HCEC 1CT (cell line): ENCODE measurements around the gene CCDC63.
"Not testable (repeated sequence)": the region's sequence is repeated elsewhere in the genome, so short reads cannot be mapped to it uniquely, and the experiment has no call there.

ENCODE experiments used
- DNase-seq: peaks from one replicate; pipeline ENCODE4 v3.0.0-alpha.2; 2017

The CCDC63 gene

DNA sequence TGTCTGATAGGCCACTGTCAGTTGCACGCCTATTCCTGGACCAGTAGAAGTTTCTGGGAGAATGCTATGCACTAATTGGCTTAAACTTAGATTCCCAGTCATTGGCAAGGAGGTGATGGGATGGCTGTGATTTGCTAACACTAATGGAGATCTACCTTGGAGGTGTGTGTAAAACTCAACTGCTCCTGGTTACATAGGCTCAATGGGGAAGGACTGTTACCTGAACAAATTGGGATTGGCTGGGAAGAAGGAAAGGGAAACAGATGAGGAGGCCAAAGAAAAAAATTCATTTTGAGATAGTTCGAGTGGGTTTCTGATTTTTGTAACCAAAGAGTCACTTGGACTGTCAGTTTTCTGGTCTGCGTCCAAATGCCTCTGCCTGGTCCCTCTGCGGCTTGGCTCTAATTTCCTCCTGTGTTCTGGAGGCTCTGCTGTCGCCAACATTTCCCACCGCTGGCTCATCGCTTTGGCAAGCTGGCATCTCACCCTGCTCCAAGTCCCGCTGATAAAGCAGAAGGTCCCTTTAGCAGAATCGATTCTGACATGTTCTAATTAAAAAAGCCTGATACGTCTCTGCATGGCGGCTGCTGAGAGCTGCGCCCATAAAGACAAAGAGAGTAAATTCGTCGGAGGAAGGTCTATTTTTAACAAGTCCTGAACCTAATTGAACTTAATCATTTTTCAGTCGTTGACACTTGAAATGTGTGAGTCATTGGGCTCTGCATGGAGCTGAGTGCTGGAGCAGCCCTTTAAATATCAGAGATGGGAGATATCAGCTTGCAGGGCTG lies 2.0 kb upstream of the CCDC63 start:
- peak; percentile 34 for DNase-seq

DNA sequence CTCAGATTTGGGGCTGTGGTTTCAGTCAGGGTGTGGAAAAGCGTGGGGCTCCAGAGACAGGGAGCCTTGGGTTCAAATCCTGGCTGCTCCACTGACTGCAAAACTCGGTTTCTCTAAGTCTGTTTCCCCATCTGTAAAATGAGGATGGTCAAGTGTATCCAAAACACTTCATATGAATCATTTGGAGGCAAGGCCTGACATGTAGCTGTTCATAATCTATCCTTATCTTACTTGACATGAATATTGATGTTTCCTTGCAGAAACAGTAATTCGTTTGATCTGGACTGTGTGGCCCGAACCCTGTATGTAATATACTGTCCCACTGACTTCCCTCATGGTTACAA lies 1.5 kb upstream of the CCDC63 start:
- DNase-seq = no peak

DNA sequence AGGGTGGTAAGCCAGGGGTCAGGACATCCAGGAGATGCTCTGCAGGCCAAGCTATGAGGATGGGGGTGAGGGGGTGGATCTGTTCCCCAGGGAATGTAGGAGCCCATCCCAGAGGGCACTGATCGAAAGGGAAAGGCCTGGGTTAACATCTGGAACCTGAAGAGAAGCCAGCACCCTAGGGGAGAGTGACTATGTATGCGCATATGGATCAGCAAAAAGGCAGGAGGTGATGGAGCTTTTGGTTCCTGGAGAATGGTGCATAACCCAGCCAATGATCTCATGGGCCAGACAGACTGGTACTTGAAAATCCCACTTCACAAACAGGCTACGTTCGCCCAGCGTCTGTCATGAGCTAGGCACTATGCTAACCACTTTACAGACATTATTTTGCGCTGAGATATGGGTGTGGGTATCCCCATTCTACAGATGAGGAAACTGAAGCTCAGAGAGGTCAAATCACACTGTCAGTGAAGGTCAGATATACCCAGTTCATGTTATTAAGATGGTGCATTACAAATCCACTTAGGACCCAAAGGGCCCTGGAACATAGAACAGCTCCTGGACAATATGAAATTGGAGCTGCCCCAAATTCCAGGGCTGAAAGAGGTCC lies 1.6 kb downstream of the CCDC63 start:
- DNase-seq = no peak

- no peak for DNase-seq
Observed at GRCh38 chr12:110849221-110849620, 2.4 kb downstream of the CCDC63 start.

DNA sequence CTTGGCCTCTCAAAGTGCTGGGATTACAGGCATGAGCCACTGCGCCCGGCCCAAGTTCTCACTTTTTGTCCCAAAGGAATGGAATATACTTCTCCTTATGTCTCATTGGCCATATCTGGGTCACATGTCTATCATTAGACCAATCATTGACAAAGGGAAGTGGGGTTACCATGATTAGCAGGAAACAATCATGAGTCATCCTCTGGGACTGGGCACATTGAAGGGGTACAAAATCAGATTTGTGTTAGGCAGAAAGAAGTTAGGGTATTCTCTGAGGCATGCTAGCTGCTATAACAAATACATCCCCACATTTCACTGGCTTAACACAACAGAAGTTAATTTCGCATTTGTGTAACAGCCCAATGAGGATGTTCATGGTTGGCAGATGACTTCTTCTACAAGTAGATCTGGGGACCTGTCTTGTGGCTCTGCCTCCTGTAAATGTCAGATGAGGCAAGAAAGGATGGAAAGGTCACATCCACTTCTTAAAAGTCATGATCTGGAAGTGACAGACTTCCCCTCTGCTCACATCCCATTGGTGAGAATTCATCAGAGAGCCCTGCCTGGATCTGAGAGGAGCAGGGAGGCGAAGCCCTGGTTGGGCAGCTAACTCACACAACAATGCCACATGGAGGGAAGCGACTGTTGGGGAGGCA lies 3.1 kb downstream of the CCDC63 start:
- DNase-seq = no peak

DNA sequence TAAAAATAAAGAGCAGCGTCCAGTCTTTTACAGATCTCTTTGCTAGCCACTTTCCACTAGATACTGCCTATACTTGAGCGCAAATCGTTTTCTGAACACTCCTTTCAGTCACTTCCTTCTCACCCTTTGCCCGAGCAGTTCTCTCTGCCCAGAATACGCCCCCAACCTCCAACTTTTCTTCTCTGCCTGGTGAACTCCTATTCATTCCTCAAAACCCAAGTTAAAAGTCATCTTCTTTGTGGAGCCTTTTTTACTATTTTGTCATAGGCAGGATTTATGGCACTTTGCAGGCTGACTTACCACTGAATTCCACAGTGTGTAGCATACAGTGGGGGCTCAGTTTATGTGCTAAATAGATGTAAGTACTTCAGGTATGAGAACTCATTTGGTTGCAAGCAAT lies 4.0 kb downstream of the CCDC63 start:
- no peak for DNase-seq

DNA sequence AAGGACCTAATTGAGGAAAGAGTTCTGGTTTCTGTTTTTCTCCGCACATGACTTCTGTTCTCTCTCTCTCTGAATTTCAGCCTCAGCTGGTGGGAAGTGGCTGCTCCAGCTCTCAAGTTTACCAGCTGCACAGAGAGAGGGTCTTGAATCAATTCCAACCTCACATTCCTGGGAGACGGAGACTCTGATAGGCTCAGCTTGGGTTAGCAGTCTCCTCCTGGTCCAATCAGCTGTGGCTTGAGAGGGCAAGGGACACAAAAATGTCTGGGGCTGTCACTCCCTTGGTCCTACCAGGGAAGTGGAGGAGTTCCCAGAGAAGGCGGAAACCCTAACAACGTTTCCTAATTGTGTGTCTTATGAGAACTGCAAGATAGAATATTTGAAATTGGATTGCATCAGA lies 7.0 kb downstream of the CCDC63 start:
- no peak for DNase-seq

DNA sequence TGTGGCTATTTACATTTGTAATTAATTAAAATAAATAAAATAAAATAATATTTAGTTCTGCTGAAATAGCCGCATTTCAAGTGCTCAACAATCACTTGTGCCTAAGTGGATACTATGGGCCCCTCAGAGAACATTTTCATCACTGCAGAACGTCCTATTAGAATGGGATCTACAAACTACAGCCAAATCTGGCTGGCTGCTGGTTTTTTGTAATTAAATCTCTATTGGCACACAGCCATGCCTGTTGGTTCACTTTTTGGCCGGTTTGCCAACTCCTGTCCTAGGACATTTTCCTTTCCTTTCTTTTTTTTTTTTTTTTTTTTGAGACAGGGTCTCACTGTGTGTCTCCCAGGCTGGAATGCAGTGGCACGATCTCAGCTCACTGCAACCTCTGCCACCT lies 9.8 kb downstream of the CCDC63 start:
- no peak for DNase-seq

DNA sequence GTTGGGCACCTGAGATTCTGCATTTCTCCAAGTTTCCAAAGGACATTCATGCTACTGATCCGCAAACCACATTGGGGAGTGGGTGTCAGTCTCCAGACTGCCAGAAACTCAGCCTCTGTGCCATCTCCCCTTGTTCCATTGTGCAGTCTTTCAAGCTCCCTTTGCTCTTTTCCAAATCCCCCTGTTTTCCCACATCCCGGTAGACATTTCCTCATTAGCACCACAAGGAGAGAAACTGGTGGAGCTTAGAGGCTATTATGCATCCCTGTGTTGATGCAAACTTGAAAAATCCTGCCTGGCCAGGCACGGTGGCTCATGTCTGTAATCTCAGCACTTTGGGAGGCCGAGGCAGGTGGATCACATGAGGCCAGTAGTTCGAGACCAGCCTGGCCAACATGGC lies 10.7 kb downstream of the CCDC63 start:
- no peak for DNase-seq

GRCh38 chr12:110857954-110858353 lies 11.2 kb downstream of the CCDC63 start:
- not testable (repeated sequence) for DNase-seq

GRCh38 chr12:110858848-110859247 lies 12.1 kb downstream of the CCDC63 start:
- no peak for DNase-seq

DNA sequence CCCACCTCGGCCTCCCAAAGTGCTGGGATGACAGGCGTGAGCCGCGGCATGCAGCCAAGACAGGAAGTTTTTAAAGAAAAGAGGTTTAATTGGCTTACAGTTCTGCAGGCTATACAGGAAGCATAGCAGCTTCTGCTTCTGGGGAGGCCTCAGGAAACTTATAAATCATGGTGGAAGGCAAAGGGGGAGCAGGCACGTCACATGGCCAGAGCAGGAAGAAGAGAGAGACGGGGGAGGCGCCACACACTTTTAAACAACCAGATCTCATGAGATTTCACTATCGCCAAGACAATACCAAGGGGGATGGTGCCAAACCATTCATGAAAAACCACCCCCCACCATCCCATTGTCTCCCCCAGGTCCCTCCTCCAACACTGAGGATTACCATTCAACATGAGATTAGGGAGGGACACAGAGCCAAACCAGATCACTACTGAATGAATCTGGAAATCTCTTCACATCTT lies 14.1 kb downstream of the CCDC63 start:
- no peak for DNase-seq

- no peak for DNase-seq
Observed at GRCh38 chr12:110861729-110862128, 14.9 kb downstream of the CCDC63 start.

DNA sequence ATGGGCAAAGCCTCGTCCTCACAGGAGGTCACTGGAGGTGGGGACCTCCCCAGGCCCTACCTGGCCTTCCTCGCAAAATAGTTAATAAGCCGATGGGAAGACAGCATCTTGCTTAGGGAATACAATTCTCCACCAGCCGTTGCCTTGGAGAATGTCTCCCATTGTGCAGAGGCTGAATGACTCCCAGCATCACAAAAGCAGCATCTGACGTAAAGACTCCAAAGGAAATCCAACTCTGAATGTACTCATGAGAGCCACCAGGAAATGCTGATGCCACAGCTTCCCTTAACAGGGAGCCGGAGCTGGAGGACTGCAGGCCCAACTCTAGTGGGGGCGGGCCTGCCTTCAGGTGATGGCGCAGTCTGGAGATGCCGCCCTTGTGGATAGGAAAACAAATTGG lies 15.5 kb downstream of the CCDC63 start:
- no peak for DNase-seq

DNA sequence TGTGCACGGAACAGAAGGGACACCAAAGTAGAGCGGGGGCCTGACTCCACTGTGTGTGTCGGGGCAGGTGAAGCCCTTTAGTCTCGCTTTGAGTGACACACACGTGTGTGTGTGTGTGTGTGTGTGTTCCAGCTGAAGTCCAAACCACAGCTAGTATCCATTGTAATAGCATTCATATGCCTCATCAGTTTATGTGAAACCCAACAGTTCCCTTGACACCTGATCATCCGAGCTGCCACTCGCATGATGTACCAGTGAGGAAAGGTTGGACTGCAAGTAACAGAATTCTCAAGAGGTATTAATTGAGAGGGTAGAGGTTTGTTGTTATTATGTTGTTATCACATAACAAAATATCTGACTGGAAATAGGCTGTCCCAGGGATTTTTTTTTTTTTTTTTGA lies 16.4 kb downstream of the CCDC63 start:
- DNase-seq = no peak

DNA sequence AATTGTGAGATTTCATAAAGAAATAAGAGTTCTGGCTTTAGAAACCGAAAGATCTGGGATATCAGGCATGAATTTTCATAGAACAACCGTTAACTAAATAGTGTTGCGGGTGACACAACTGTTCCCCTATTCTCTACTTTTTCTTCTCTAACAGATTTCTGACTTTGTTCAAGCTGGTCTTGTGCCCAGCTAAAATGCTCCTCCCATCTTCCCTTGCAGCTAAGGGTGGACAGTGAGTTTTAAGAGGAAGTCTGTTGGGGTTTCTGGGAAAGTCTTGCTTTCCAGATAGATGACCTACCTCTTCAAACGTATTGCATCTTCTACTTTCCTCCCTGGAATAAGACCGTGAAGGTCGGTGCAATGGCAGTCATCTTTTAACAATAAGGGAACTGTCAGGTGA lies 18.7 kb downstream of the CCDC63 start:
- no peak for DNase-seq

GRCh38 chr12:110869026-110869425 lies 22.2 kb downstream of the CCDC63 start:
- no peak for DNase-seq

GRCh38 chr12:110869803-110870202 lies 23.0 kb downstream of the CCDC63 start:
- no peak for DNase-seq

DNA sequence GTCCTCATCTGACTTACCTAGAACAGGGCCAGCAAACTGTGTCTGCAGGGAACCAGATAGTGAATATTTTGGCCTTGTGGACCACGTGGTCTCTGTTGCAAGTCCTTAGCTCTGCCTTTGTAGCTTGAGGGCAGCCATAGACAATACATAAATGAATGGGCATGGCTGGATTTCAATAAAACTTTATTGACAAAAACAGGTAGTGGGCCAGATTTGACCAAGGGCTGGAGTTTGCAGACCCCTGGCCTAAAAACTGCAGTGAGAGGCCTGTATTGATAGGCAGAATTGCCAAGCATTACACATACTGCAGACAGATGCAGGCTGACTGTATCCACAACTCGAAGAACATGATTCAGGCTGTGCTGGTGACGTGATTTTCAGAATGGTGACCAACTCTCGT lies 25.3 kb downstream of the CCDC63 start:
- no peak for DNase-seq

- DNase-seq = no peak
Observed at GRCh38 chr12:110874351-110874750, 27.6 kb downstream of the CCDC63 start.

GRCh38 chr12:110874781-110875180 lies 28.0 kb downstream of the CCDC63 start:
- DNase-seq = no peak

- no peak for DNase-seq
Observed at GRCh38 chr12:110880651-110881050, 33.9 kb downstream of the CCDC63 start.

- no peak for DNase-seq
Observed at GRCh38 chr12:110883251-110883650, 36.5 kb downstream of the CCDC63 start.

DNA sequence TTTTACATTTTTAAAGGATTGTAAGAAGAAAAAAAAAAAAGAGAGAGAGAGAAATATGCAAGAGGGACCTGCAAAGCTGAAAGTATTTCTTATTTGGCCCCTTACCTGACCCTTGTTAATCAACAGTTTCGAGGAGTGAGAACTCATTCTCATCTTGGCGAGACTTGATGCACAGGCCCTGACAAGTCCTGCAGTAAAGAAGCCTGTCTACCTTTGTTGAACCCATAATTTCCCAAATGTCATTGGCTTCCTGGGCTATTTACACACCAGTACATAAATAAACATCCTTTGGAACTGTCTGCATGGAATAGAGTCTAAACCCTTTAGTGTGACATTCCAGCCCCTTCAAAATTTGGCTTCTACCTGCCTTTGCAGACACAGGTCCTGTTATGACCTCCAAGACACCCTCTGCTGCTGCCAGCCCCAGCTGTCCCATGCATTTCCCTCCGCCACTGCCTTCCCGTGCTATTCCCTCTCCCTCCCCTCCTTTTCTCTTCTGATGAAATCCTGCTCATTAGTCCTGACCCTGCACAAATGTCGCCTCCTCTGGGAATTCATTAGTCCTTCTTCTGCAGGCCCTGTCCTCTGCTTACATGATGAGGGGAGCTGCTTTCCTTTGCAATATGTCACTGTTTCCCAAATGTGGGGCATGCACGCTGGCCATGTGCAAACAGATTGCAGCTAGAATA lies 38.5 kb downstream of the CCDC63 start:
- DNase-seq = no peak
